ENCODE data around the gene MAGEC3.

- TF ChIP-seq, protein P1, sequence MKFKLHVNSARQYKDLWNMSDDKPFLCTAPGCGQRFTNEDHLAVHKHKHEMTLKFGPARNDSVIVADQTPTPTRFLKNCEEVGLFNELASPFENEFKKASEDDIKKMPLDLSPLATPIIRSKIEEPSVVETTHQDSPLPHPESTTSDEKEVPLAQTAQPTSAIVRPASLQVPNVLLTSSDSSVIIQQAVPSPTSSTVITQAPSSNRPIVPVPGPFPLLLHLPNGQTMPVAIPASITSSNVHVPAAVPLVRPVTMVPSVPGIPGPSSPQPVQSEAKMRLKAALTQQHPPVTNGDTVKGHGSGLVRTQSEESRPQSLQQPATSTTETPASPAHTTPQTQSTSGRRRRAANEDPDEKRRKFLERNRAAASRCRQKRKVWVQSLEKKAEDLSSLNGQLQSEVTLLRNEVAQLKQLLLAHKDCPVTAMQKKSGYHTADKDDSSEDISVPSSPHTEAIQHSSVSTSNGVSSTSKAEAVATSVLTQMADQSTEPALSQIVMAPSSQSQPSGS (CRISPR knock-in tag; IDR thresholded peaks at IDR 0.05), result no peak
- TF ChIP-seq ZNF260 (CRISPR knock-in tag; IDR thresholded peaks at IDR 0.05; ENCODE audit: borderline replicate concordance, low read depth) (no peak), NFE2 (CRISPR knock-in tag; IDR thresholded peaks at IDR 0.05) (no peak), SETDB1 (CRISPR knock-in tag; IDR thresholded peaks at IDR 0.05; ENCODE audit: borderline replicate concordance) (no peak), TAF1 (CRISPR knock-in tag; IDR thresholded peaks at IDR 0.05) (no peak), SIN3B (IDR thresholded peaks at IDR 0.05; ENCODE audit: low read length) (no peak), POLR2A (IDR thresholded peaks at IDR 0.05; ENCODE audit: insufficient read depth in 1 of 2, low read depth in 2 of 2, low read length in 2 of 2) (no peak), NFE2L2 (IDR thresholded peaks at IDR 0.05; ENCODE audit: low read length) (no peak), ZFX (CRISPR knock-in tag; IDR thresholded peaks at IDR 0.05; ENCODE audit: low read depth) (no peak)
Observed at GRCh38 chrX:141936080-141936479, 98.0 kb downstream of the MAGEC3 start.
